HCT116 (cell line): ENCODE data around the gene C16orf74. TPM values are rescaled to one million over a fixed set of nuclear protein-coding genes. Genes with fewer than 3 reads are reported as not detected.

ENCODE experiments used
- ATAC-seq: fragments of 200-7000 bp; cut with Tn5 transposase; 2 replicates; pipeline ENCODE4 v1.9.1; 2020; ENCODE audit warnings: mild to moderate bottlenecking, moderate library complexity
- BruUV-seq: library from RNA; stranded (reverse); fragments of 400-500 nt; replicated peaks from 2 replicates; lab custom pipeline; 2021; lab: Mats Ljungman, UMichigan
- CTCF ChIA-PET: fragments of 300-600 bp; sonication (Branson Sonifier 250); formaldehyde crosslinking; loops from one replicate; lab custom pipeline; 2021; ENCODE audit warnings: antibody characterized with exemption; lab: Charles Lee
- POLR2A ChIA-PET: fragments of 300-600, 350-600 bp; sonication (Branson Sonifier 250); formaldehyde crosslinking; loops from one replicate; lab custom pipeline; 2021; ENCODE audit warnings: antibody characterized with exemption; lab: Charles Lee
- RAD21 ChIA-PET, 2 experiments: fragments of 300-600 bp; sonication (Branson Sonifier 250); formaldehyde crosslinking; loops; one replicate each; lab custom pipeline; 2023; ENCODE audit warnings: low total read pairs in 2 of 2; ENCODE audit not compliant: uncharacterized antibody in 2 of 2, unreplicated experiment in 2 of 2, low non-redundant PET in 1 of 2; lab: Charles Lee
- DNase-seq: peaks from one replicate; pipeline ENCODE4 v3.0.0-alpha.2; 2010; ENCODE audit warnings: low read depth, low spot score
- H2AFZ ChIP-seq: fragments of 200-600 bp; shearing (Covaris generic), sonication (generic); 2 replicates; pipeline ENCODE4 v1.6.1; 2017; ENCODE audit warnings: low read depth, mixed run types, mixed read lengths, antibody characterized with exemption, low read length; ENCODE audit not compliant: poor library complexity, severe bottlenecking
- H3K27ac ChIP-seq: 2 replicates; pipeline ENCODE4 v1.5.1; 2012; ENCODE audit warnings: low read depth, low read length
- H3K27me3 ChIP-seq: fragments of 200-600 bp; sonication (generic); 2 replicates; pipeline ENCODE4 v1.6.1; 2016; ENCODE audit warnings: mixed run types, low read length, mixed read lengths; ENCODE audit not compliant: insufficient read depth
- H3K36me3 ChIP-seq, 2 experiments: fragments of 200-500 bp in 1 of 2; fragments of 200-600 bp in 1 of 2; sonication (Bioruptor generic) in 1 of 2; sonication (generic) in 1 of 2; 2 replicates each; pipeline versions ENCODE4 v1.5.1 to v1.6.1; 2014 to 2016; ENCODE audit warnings: low read length in 2 of 2, inconsistent platforms in 1 of 2, mixed read lengths in 1 of 2, mixed run types in 1 of 2; ENCODE audit not compliant: insufficient read depth in 2 of 2, control insufficient read depth in 1 of 2
- H3K4me1 ChIP-seq, 2 experiments: fragments of 200-600 bp in 1 of 2; sonication (generic) in 1 of 2; 2 replicates each; pipeline versions ENCODE4 v1.5.1 to v1.6.1; 2012 to 2017; ENCODE audit warnings: low read length in 2 of 2, inconsistent platforms in 1 of 2, mild to moderate bottlenecking in 1 of 2, mixed read lengths in 1 of 2, mixed run types in 1 of 2, moderate library complexity in 1 of 2; ENCODE audit not compliant: insufficient read depth in 2 of 2, control insufficient read depth in 1 of 2
- H3K4me2 ChIP-seq: fragments of 200-600 bp; sonication (generic); 2 replicates; pipeline ENCODE4 v1.6.1; 2017; ENCODE audit warnings: mixed run types, low read length, mixed read lengths
- H3K4me3 ChIP-seq, 2 experiments: fragments of 200-600 bp in 1 of 2; sonication (generic) in 1 of 2; replicated peaks in 1 of 2; 2 replicates each; pipeline ENCODE4 v1.5.1; 2011 to 2016; ENCODE audit warnings: low read length in 2 of 2, control low read depth in 1 of 2, low read depth in 1 of 2, mild to moderate bottlenecking in 1 of 2, mixed read lengths in 1 of 2, mixed run types in 1 of 2
- H3K79me2 ChIP-seq: fragments of 200-600 bp; sonication (generic); 2 replicates; pipeline ENCODE4 v1.6.1; 2017; ENCODE audit warnings: mild to moderate bottlenecking, mixed run types, low read length, moderate library complexity, mixed read lengths; ENCODE audit not compliant: insufficient read depth
- H3K9ac ChIP-seq: fragments of 200-600 bp; sonication (generic); 2 replicates; pipeline ENCODE4 v1.6.1; 2016; ENCODE audit warnings: low read length, mixed read lengths
- H3K9me2 ChIP-seq: fragments of 200-600 bp; sonication (generic), shearing (Covaris generic); 2 replicates; pipeline ENCODE4 v1.6.1; 2017; ENCODE audit warnings: mixed run types, mild to moderate bottlenecking, moderate library complexity; ENCODE audit not compliant: insufficient read depth
- H3K9me3 ChIP-seq, 2 experiments: fragments of 200-500 bp in 1 of 2; fragments of 200-600 bp in 1 of 2; sonication (Bioruptor generic) in 1 of 2; sonication (generic) in 1 of 2; 2 replicates each; pipeline ENCODE4 v1.6.1; 2014 to 2017; ENCODE audit warnings: low read length in 2 of 2, mixed read lengths in 2 of 2, inconsistent platforms in 1 of 2, low read depth in 1 of 2, mild to moderate bottlenecking in 1 of 2, mixed run types in 1 of 2, moderate library complexity in 1 of 2; ENCODE audit not compliant: control insufficient read depth in 1 of 2, insufficient read depth in 1 of 2
- H4K20me1 ChIP-seq: fragments of 200-600 bp; sonication (generic), shearing (Covaris generic); 2 replicates; pipeline ENCODE4 v1.6.1; 2017; ENCODE audit warnings: mixed run types, mild to moderate bottlenecking, moderate library complexity; ENCODE audit not compliant: insufficient read depth
- CBX3 ChIP-seq: IDR thresholded peaks from 2 replicates; pipeline ENCODE4 v1.6.1; 2012; ENCODE audit warnings: low read depth
- CEBPB ChIP-seq: IDR thresholded peaks from 2 replicates; pipeline ENCODE4 v1.6.1; 2012; ENCODE audit warnings: low read depth
- EGR1 ChIP-seq: IDR thresholded peaks from 2 replicates; pipeline ENCODE4 v1.6.1; 2012; ENCODE audit warnings: low read depth
- ELF1 ChIP-seq: IDR thresholded peaks from 2 replicates; pipeline ENCODE4 v1.6.1; 2012; ENCODE audit warnings: low read depth, borderline replicate concordance
- EZH2 ChIP-seq: fragments of 200-600 bp; sonication (generic); IDR thresholded peaks from 2 replicates; pipeline ENCODE4 v1.6.1; 2017; ENCODE audit warnings: antibody characterized with exemption, mixed run types
- FOSL1 ChIP-seq: IDR thresholded peaks from 2 replicates; pipeline ENCODE4 v1.6.1; 2012; ENCODE audit warnings: low read depth
- JUND ChIP-seq: IDR thresholded peaks from 2 replicates; pipeline ENCODE4 v1.6.1; 2012
- POLR2AphosphoS5 ChIP-seq: IDR thresholded peaks from 2 replicates; pipeline ENCODE4 v1.6.1; 2011; ENCODE audit warnings: mild to moderate bottlenecking, low read depth, low read length, moderate library complexity
- SIN3A ChIP-seq: IDR thresholded peaks from 2 replicates; pipeline ENCODE4 v1.6.1; 2012; ENCODE audit warnings: low read depth
- SP1 ChIP-seq: IDR thresholded peaks from 2 replicates; pipeline ENCODE4 v1.6.1; 2012; ENCODE audit warnings: low read depth
- SRF ChIP-seq: IDR thresholded peaks from 2 replicates; pipeline ENCODE4 v1.6.1; 2012; ENCODE audit warnings: low read depth
- TCF7L2 ChIP-seq: IDR thresholded peaks from 2 replicates; pipeline ENCODE4 v1.7.0; 2011; ENCODE audit warnings: borderline replicate concordance, inconsistent platforms; ENCODE audit not compliant: insufficient read depth, insufficient read length; ENCODE audit errors: extremely low read depth
- ZFX ChIP-seq: fragments of 450-650 bp; IDR thresholded peaks from 2 replicates; pipeline ENCODE4 v1.6.1; 2017
- ZNF274 ChIP-seq: fragments of 200-500 bp; sonication (Bioruptor generic); IDR thresholded peaks from 2 replicates; pipeline ENCODE4 v1.6.1; 2014; ENCODE audit warnings: mild to moderate bottlenecking, low read depth, low read length, inconsistent platforms
- intact Hi-C: fragments of 100-400 bp; cut with micrococcal nuclease; formaldehyde crosslinking; loops from 2 replicates; pipeline ENCODE4 v1.10.0; 2022
- total RNA-seq: library from RNA; stranded (reverse); gene quantifications from one replicate; pipeline ENCODE4 v1.2.1, GENCODE V29; 2021; ENCODE audit not compliant: unreplicated experiment
- TF ChIP-seq, protein P1 (sequence below): IDR thresholded peaks from 2 replicates; pipeline ENCODE4 v1.6.1; 2011; ENCODE audit warnings: mild to moderate bottlenecking, low read length, moderate library complexity; ENCODE audit not compliant: insufficient replicate concordance; ENCODE audit errors: extremely low read depth
- TF ChIP-seq, protein P2 (sequence below), 3 experiments: fragments of 200-600 bp in 1 of 3; sonication (generic) in 1 of 3; IDR thresholded peaks in 2 of 3; conservative IDR thresholded peaks in 1 of 3; 2 replicates each; pipeline ENCODE4 v1.5.1; 2012 to 2017; ENCODE audit warnings: low read depth in 2 of 3, low read length in 2 of 3, antibody characterized with exemption in 1 of 3, borderline replicate concordance in 1 of 3, control low read depth in 1 of 3, mild to moderate bottlenecking in 1 of 3, mixed read lengths in 1 of 3, mixed run types in 1 of 3, moderate library complexity in 1 of 3; ENCODE audit not compliant: insufficient read depth in 1 of 3
- TF ChIP-seq, protein P3 (sequence below): IDR thresholded peaks from 2 replicates; pipeline ENCODE4 v1.6.1; 2012
- TF ChIP-seq, protein P4 (sequence below): IDR thresholded peaks from 2 replicates; pipeline ENCODE4 v1.6.1; 2012; ENCODE audit warnings: low read depth
- TF ChIP-seq, protein P5 (sequence below): IDR thresholded peaks from 2 replicates; pipeline ENCODE4 v1.6.1; 2012

The C16orf74 gene
- total RNA-seq, 1 experiment from 2014 or later, result 30.0 TPM

DNA sequence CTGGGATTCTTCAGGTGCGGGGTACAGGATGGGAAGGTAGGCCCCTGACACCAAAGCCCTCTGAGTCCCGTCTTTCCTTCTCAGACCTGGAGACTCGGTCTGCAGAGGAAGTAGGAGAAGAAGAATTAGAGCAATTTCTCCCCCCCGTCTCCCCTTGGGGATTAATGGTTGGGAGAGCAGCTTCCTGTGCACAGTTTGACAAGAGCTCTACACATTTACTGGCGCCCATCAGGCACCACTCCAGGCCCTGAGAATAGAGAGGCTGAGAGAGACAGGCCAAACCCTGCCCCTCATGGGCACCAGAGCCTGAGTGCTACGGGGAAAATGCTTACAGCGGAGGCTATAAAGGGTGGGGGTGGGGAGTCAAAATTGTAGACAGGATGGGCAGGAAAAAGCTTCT lies 3.5 kb upstream of the C16orf74 start:
- no peak overlapping the region for H3K9ac ChIP-seq
- BruUV-seq, result no TSS peak
- H3K4me3 ChIP-seq, result no peak overlapping the region
- no peak overlapping the region for H3K4me2 ChIP-seq
- H3K36me3 ChIP-seq, result no peaks in the 10 kb centered on the region
- no peaks in the 10 kb centered on the region for H3K9me2 ChIP-seq
- ChIA-PET RAD21 (no interaction called here), POLR2A (no interaction called here), CTCF (interaction anchor here (0.6 kb wide), 1 partner anchor 478 kb away, joined by 3 read pairs; no protein-coding TSS in a partner anchor)
- H3K27me3 ChIP-seq, result no peaks in the 10 kb centered on the region; the same call in 1 of the 2 replicates
- H4K20me1 ChIP-seq, result no peaks in the 10 kb centered on the region
- peaks cover 15 to 31% of the 10 kb centered on the region in 2 experiments for H3K4me1 ChIP-seq
- ATAC-seq, result no peak
- H3K27ac ChIP-seq, result no peak overlapping the region
- no peaks in the 10 kb centered on the region for H3K9me3 ChIP-seq
- TF ChIP-seq EZH2, result no peak
- TF ChIP-seq CEBPB, result no peak
- TF ChIP-seq EGR1, result no peak
- TF ChIP-seq, protein P1, sequence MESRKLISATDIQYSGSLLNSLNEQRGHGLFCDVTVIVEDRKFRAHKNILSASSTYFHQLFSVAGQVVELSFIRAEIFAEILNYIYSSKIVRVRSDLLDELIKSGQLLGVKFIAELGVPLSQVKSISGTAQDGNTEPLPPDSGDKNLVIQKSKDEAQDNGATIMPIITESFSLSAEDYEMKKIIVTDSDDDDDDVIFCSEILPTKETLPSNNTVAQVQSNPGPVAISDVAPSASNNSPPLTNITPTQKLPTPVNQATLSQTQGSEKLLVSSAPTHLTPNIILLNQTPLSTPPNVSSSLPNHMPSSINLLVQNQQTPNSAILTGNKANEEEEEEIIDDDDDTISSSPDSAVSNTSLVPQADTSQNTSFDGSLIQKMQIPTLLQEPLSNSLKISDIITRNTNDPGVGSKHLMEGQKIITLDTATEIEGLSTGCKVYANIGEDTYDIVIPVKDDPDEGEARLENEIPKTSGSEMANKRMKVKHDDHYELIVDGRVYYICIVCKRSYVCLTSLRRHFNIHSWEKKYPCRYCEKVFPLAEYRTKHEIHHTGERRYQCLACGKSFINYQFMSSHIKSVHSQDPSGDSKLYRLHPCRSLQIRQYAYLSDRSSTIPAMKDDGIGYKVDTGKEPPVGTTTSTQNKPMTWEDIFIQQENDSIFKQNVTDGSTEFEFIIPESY, result no peak
- TF ChIP-seq, protein P2, sequence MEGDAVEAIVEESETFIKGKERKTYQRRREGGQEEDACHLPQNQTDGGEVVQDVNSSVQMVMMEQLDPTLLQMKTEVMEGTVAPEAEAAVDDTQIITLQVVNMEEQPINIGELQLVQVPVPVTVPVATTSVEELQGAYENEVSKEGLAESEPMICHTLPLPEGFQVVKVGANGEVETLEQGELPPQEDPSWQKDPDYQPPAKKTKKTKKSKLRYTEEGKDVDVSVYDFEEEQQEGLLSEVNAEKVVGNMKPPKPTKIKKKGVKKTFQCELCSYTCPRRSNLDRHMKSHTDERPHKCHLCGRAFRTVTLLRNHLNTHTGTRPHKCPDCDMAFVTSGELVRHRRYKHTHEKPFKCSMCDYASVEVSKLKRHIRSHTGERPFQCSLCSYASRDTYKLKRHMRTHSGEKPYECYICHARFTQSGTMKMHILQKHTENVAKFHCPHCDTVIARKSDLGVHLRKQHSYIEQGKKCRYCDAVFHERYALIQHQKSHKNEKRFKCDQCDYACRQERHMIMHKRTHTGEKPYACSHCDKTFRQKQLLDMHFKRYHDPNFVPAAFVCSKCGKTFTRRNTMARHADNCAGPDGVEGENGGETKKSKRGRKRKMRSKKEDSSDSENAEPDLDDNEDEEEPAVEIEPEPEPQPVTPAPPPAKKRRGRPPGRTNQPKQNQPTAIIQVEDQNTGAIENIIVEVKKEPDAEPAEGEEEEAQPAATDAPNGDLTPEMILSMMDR (IDR thresholded peaks at IDR 0.05 in 2 of 3, conservative IDR thresholded peaks at IDR 0.05 in 1 of 3; ENCODE audit: borderline replicate concordance in 1 of 3, insufficient read depth in 1 of 3, low read depth in 2 of 3, low read length in 2 of 3), result no peak
- TF ChIP-seq CBX3, result no peak
- no peak for TF ChIP-seq POLR2AphosphoS5
- no peak for TF ChIP-seq SIN3A
- TF ChIP-seq ZNF274, result no peak
- TF ChIP-seq TCF7L2, result no peak
- TF ChIP-seq ZFX, result no peak
- TF ChIP-seq, protein P3, sequence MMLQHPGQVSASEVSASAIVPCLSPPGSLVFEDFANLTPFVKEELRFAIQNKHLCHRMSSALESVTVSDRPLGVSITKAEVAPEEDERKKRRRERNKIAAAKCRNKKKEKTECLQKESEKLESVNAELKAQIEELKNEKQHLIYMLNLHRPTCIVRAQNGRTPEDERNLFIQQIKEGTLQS, result no peak
- no peak for TF ChIP-seq JUND
- TF ChIP-seq, protein P4, sequence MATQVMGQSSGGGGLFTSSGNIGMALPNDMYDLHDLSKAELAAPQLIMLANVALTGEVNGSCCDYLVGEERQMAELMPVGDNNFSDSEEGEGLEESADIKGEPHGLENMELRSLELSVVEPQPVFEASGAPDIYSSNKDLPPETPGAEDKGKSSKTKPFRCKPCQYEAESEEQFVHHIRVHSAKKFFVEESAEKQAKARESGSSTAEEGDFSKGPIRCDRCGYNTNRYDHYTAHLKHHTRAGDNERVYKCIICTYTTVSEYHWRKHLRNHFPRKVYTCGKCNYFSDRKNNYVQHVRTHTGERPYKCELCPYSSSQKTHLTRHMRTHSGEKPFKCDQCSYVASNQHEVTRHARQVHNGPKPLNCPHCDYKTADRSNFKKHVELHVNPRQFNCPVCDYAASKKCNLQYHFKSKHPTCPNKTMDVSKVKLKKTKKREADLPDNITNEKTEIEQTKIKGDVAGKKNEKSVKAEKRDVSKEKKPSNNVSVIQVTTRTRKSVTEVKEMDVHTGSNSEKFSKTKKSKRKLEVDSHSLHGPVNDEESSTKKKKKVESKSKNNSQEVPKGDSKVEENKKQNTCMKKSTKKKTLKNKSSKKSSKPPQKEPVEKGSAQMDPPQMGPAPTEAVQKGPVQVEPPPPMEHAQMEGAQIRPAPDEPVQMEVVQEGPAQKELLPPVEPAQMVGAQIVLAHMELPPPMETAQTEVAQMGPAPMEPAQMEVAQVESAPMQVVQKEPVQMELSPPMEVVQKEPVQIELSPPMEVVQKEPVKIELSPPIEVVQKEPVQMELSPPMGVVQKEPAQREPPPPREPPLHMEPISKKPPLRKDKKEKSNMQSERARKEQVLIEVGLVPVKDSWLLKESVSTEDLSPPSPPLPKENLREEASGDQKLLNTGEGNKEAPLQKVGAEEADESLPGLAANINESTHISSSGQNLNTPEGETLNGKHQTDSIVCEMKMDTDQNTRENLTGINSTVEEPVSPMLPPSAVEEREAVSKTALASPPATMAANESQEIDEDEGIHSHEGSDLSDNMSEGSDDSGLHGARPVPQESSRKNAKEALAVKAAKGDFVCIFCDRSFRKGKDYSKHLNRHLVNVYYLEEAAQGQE, result no peak
- TF ChIP-seq SP1, result no peak
- no peak for TF ChIP-seq FOSL1
- TF ChIP-seq ELF1, result no peak
- TF ChIP-seq, protein P5, sequence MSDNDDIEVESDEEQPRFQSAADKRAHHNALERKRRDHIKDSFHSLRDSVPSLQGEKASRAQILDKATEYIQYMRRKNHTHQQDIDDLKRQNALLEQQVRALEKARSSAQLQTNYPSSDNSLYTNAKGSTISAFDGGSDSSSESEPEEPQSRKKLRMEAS, result no peak
- no peak for TF ChIP-seq SRF
- intact Hi-C loops, result no loop called here
- no peak overlapping the region for H2AFZ ChIP-seq
- peaks cover 11% of the 10 kb centered on the region; the same call in 1 of the 2 replicates for H3K79me2 ChIP-seq
- no peak for DNase-seq
